HEK293 (cell line): ENCODE results near the gene ANO7.

Experiments used
- KLF10 ChIP-seq: fragments of 450-650 bp; IDR thresholded peaks from 2 replicates; pipeline ENCODE4 v1.5.1; 2018; ENCODE audit warnings: missing biosample characterization, mild to moderate bottlenecking, missing genetic modification characterization
- SCRT1 ChIP-seq: fragments of 450-650 bp; formaldehyde crosslinking; IDR thresholded peaks from 2 replicates; pipeline ENCODE4 v1.5.1; 2016; ENCODE audit warnings: missing biosample characterization, missing genetic modification characterization, borderline replicate concordance
- YY1 ChIP-seq: fragments of 450-650 bp; formaldehyde crosslinking; IDR thresholded peaks from 2 replicates; pipeline ENCODE4 v1.5.1; 2018; ENCODE audit warnings: missing biosample characterization, missing genetic modification characterization
- ZNF335 ChIP-seq: fragments of 450-650 bp; formaldehyde crosslinking; conservative IDR thresholded peaks from 2 replicates; pipeline ENCODE4 v1.5.1; 2016; ENCODE audit warnings: missing biosample characterization, missing genetic modification characterization
- ZNF350 ChIP-seq: fragments of 450-650 bp; formaldehyde crosslinking; IDR thresholded peaks from 2 replicates; pipeline ENCODE4 v1.5.0; 2017; ENCODE audit warnings: missing biosample characterization, mild to moderate bottlenecking, missing genetic modification characterization
- ZNF426 ChIP-seq: fragments of 450-650 bp; formaldehyde crosslinking; IDR thresholded peaks from 2 replicates; pipeline ENCODE4 v1.5.1; 2017; ENCODE audit warnings: missing biosample characterization, missing genetic modification characterization, mild to moderate bottlenecking, inconsistent platforms, moderate library complexity
- ZNF530 ChIP-seq: fragments of 450-650 bp; formaldehyde crosslinking; IDR thresholded peaks from 2 replicates; pipeline ENCODE4 v1.5.1; 2016; ENCODE audit warnings: low read depth, missing biosample characterization, missing genetic modification characterization
- ZNF639 ChIP-seq: fragments of 450-650 bp; formaldehyde crosslinking; IDR thresholded peaks from 2 replicates; pipeline ENCODE4 v1.5.1; 2016; ENCODE audit warnings: missing biosample characterization, missing genetic modification characterization
- ZNF704 ChIP-seq: fragments of 450-650 bp; formaldehyde crosslinking; IDR thresholded peaks from 2 replicates; pipeline ENCODE4 v1.5.1; 2016; ENCODE audit warnings: missing biosample characterization, missing genetic modification characterization
- ZNF768 ChIP-seq: fragments of 450-650 bp; formaldehyde crosslinking; IDR thresholded peaks from 2 replicates; pipeline ENCODE4 v1.5.1; 2018; ENCODE audit warnings: missing biosample characterization, mild to moderate bottlenecking, missing genetic modification characterization
- ZSCAN16 ChIP-seq: fragments of 450-650 bp; formaldehyde crosslinking; IDR thresholded peaks from 2 replicates; pipeline ENCODE4 v1.5.1; 2016; ENCODE audit warnings: missing biosample characterization, missing genetic modification characterization
- TF ChIP-seq, protein P1 (sequence below): fragments of 450-650 bp; formaldehyde crosslinking; IDR thresholded peaks from 2 replicates; pipeline ENCODE4 v1.5.1; 2016; ENCODE audit warnings: missing biosample characterization, missing genetic modification characterization
- TF ChIP-seq, protein P2 (sequence below): fragments of 450-650 bp; formaldehyde crosslinking; IDR thresholded peaks from 2 replicates; pipeline ENCODE4 v1.5.1; 2017; ENCODE audit warnings: missing biosample characterization, missing genetic modification characterization

DNA sequence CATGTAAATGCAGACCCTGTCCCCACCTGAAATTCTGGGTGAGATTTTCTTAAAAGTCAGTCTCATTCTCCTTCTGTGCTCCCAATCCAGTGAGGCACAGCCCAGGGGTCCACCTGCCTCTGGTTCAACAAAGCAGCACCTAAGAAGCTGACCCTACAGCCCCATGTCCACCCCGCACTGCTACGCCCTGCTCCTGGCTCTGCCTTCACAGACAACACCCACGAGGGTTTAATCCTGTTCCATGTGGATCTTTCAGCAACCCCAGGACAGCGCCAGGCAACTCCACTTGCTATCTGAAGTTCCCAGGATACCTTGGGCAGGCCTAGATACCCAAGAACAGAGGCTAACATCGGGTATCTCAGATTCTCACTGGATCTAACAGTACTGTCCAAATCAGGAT, 82.1 kb downstream of the ANO7 start:
- TF ChIP-seq, protein P1, sequence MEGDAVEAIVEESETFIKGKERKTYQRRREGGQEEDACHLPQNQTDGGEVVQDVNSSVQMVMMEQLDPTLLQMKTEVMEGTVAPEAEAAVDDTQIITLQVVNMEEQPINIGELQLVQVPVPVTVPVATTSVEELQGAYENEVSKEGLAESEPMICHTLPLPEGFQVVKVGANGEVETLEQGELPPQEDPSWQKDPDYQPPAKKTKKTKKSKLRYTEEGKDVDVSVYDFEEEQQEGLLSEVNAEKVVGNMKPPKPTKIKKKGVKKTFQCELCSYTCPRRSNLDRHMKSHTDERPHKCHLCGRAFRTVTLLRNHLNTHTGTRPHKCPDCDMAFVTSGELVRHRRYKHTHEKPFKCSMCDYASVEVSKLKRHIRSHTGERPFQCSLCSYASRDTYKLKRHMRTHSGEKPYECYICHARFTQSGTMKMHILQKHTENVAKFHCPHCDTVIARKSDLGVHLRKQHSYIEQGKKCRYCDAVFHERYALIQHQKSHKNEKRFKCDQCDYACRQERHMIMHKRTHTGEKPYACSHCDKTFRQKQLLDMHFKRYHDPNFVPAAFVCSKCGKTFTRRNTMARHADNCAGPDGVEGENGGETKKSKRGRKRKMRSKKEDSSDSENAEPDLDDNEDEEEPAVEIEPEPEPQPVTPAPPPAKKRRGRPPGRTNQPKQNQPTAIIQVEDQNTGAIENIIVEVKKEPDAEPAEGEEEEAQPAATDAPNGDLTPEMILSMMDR (tag by site-specific recombination): no peak
- TF ChIP-seq, protein P2, sequence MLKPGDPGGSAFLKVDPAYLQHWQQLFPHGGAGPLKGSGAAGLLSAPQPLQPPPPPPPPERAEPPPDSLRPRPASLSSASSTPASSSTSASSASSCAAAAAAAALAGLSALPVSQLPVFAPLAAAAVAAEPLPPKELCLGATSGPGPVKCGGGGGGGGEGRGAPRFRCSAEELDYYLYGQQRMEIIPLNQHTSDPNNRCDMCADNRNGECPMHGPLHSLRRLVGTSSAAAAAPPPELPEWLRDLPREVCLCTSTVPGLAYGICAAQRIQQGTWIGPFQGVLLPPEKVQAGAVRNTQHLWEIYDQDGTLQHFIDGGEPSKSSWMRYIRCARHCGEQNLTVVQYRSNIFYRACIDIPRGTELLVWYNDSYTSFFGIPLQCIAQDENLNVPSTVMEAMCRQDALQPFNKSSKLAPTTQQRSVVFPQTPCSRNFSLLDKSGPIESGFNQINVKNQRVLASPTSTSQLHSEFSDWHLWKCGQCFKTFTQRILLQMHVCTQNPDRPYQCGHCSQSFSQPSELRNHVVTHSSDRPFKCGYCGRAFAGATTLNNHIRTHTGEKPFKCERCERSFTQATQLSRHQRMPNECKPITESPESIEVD (tag by site-specific recombination): no peak
- TF ChIP-seq ZSCAN16 (tag by site-specific recombination): no peak
- TF ChIP-seq KLF10 (tag by site-specific recombination): no peak
- TF ChIP-seq ZNF639: no peak
- no peak for TF ChIP-seq ZNF704
- no peak for TF ChIP-seq ZNF530 (tag by site-specific recombination)
- TF ChIP-seq YY1 (tag by site-specific recombination): no peak
- TF ChIP-seq ZNF350 (tag by site-specific recombination): no peak
- TF ChIP-seq ZNF426: no peak
- no peak for TF ChIP-seq ZNF768
- no peak for TF ChIP-seq SCRT1 (tag by site-specific recombination)
- no peak for TF ChIP-seq ZNF335 (tag by site-specific recombination)
